Neural progenitor cell (in vitro differentiated cells): ENCODE results near the gene DDB1.

Source experiments
- CTCF ChIP-seq: fragments of 200-600 bp; sonication (generic); IDR thresholded peaks from 2 replicates; pipeline ENCODE4 v1.5.1; 2017; ENCODE audit warnings: antibody characterized with exemption, mild to moderate bottlenecking
- EZH2phosphoT487 ChIP-seq: fragments of 200-600 bp; sonication (generic); IDR thresholded peaks from 2 replicates; pipeline ENCODE4 v1.6.1; 2017; ENCODE audit warnings: antibody characterized with exemption

- no peak for TF ChIP-seq CTCF
- no peak for TF ChIP-seq EZH2phosphoT487
Measured at GRCh38 chr11:61342207-61342803, 9.4 kb upstream of the DDB1 start.
